Activated CD4-positive, alpha-beta memory T cell treated with anti-CD3 and anti-CD28 coated beads for 36 hours (primary cell): ENCODE results near the gene AACS. TPM values are rescaled to one million over a fixed set of nuclear protein-coding genes. Genes with fewer than 3 reads are reported as not detected.

ENCODE experiments used
- CTCF ChIA-PET: fragments of 350-600 bp; sonication (Branson Sonifier 250); formaldehyde crosslinking; loops from one replicate; lab custom pipeline; 2021; ENCODE audit warnings: antibody characterized with exemption, inconsistent platforms; lab: Charles Lee
- POLR2A ChIA-PET: fragments of 350-600 bp; sonication (Branson Sonifier 250); formaldehyde crosslinking; loops from one replicate; lab custom pipeline; 2021; ENCODE audit warnings: antibody characterized with exemption; lab: Charles Lee
- DNase-seq: peaks from one replicate; pipeline ENCODE4 v3.0.0-alpha.2; 2020
- H3K27ac Mint-ChIP-seq: one replicate; pipeline ENCODE4 v1.8.0; 2021; ENCODE audit warnings: mixed read lengths
- H3K27me3 Mint-ChIP-seq: one replicate; pipeline ENCODE4 v1.8.0; 2021; ENCODE audit warnings: mixed read lengths
- H3K36me3 Mint-ChIP-seq: one replicate; pipeline ENCODE4 v1.8.0; 2021; ENCODE audit warnings: mixed read lengths
- H3K4me1 Mint-ChIP-seq: one replicate; pipeline ENCODE4 v1.8.0; 2021; ENCODE audit warnings: low read depth, mixed read lengths
- H3K4me3 Mint-ChIP-seq: one replicate; pipeline ENCODE4 v1.8.0; 2021; ENCODE audit warnings: mild to moderate bottlenecking, mixed read lengths
- H3K9me3 Mint-ChIP-seq: one replicate; pipeline ENCODE4 v1.8.0; 2021; ENCODE audit warnings: mixed read lengths
- intact Hi-C: fragments of 100-400 bp; cut with micrococcal nuclease; formaldehyde crosslinking; loops from one replicate; pipeline ENCODE4 v1.15.1; 2023
- total RNA-seq, 2 experiments: library from RNA; stranded (reverse); gene quantifications; one replicate each; pipeline ENCODE4 v1.2.3, GENCODE V29; 2021

Gene AACS
- total RNA-seq, 2 experiments from 2014 or later: 17.3 to 17.6 TPM

DNA sequence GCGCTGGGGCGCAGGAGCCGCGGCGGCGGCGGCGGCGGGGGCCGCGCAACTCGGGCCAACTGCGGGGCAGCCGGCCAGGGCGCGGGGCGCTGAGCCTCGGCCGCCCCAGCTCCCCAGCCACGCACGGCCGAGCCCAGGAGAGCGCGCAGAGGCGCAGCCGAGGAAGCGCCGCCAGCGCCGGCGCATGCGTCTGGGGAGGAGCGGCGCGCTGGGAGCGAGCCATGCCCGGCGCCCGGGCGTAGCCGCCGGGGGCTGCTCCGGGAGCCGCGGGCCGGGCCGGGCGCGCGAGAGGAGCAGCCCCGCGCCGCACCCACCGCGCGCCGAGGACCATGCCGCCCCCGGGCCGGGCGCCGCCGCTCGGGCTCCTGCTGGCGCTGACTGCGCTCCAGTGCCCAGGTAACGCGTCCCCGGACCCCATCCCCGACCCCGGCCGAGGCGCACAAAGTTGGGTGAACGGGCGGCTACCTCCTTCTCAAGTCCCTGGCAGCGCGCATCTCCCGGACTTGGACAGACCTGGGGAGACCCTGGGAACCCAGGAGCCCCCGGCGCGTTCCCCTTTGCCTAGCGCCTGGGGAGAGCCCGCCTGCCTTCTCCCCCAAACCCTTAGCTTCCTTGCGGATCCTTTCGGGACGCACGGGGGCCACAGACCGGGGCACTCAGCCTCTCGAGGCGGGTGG lies 121.4 kb downstream of the AACS start:
- no peak for DNase-seq
- Mint-ChIP-seq H3K27ac (no peak overlapping the region), H3K4me1 (peaks cover 3% of the 10 kb centered on the region), H3K27me3 (peaks cover 54% of the 10 kb centered on the region), H3K9me3 (no peaks in the 10 kb centered on the region), H3K4me3 (no peak overlapping the region), H3K36me3 (no peaks in the 10 kb centered on the region)
- ChIA-PET POLR2A (no interaction called here), CTCF (no interaction called here)
- intact Hi-C loops: loop anchor here (5.0 to 10.0 kb wide), 2 partner anchors 146 to 1688 kb away; no protein-coding TSS in a partner anchor

DNA sequence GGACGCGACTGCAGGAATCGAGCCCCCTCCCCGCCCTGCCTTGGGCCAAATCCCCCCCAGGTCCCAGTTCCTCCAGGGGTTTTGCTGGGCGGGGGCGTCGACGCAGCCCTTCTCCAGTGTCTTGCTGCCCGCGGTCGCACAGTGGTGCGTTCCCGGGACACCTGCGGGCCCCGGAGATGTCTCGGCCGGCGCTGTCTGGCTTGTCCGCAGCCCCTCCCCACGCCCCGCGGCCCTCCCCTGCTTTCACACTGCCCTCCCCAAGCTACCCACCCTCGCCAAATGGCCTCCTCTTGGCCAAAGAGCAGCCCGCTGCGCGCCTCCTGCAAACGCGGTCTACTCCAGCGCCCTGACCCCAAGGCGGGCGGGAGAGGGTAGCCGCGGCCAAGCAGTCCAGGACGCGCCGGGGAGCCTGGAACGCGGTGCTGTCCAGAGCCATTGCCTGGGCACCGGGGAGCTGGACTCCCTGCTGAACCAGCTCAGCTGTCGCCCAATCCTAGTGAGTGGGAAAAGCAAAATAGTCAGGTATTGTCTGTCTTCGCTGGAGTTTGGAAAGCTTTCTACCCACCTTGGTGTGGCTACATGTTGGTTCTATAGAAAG lies 122.0 kb downstream of the AACS start:
- ChIA-PET POLR2A (no interaction called here), CTCF (no interaction called here)
- no peak for DNase-seq
- Mint-ChIP-seq H3K9me3 (no peaks in the 10 kb centered on the region), H3K36me3 (no peaks in the 10 kb centered on the region), H3K27me3 (peaks cover 57% of the 10 kb centered on the region), H3K4me1 (peaks cover 3% of the 10 kb centered on the region), H3K4me3 (no peak overlapping the region), H3K27ac (no peak overlapping the region)
- intact Hi-C loops: loop anchor here (5.0 to 10.0 kb wide), 2 partner anchors 145 to 1688 kb away; no protein-coding TSS in a partner anchor

DNA sequence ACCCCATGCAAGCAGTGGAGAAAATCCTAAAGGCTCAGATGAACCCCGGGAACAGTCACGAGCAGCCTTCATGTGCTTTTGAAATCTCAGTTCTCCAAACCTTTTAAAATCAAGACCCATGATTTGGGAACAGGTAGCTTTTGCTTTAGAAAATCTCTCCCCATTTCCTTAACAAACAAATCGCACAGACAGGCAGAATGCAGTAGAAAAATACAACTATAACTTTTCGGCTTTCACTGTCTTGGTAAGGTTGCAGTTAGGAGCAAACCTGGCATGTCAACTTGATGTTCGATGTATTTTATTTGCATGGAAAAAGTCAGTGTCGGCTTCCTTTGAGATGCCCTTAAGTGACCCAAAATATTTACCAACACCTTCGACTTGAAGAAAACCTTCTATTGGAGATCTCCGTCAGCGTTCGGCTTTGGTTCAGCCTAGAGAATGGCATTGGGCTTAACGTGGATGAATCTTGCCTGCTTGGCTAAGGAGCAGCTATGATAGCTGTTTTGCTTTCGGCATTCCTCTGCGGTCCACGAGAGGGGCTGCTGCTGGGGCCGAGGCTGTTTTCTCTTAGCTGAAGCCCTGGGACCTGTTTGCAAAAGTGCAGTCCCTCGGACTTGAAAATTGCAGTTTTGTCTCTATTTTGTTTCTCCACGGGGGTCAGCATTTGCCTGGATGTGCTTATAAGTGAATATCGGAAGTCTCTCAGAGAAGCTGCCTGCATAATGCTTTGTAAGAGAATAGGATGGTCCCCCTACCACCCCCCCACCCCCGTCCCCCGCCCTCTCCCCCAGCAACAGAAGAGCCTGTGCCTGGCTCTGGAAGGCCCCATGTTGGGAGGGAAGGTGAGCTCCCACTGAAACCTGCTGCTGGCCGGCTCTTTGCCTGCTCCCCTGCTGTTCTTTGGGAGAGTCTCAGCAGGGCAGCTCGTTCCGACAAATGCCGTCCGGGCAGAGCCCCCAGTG lies 122.8 kb downstream of the AACS start:
- Mint-ChIP-seq H3K27me3 (peaks cover 57% of the 10 kb centered on the region), H3K9me3 (no peaks in the 10 kb centered on the region), H3K27ac (no peak overlapping the region), H3K4me1 (peaks cover 3% of the 10 kb centered on the region), H3K36me3 (no peaks in the 10 kb centered on the region), H3K4me3 (no peak overlapping the region)
- POLR2A ChIA-PET: no interaction called here
- CTCF ChIA-PET: interaction anchor here (0.5 to 0.7 kb wide), 3 partner anchors 11 to 362 kb away, joined by 3 to 5 read pairs (median 3); no protein-coding TSS in a partner anchor
- intact Hi-C loops: loop anchor here (5.0 to 10.0 kb wide), 2 partner anchors 144 to 1687 kb away; no protein-coding TSS in a partner anchor
- no peak for DNase-seq

DNA sequence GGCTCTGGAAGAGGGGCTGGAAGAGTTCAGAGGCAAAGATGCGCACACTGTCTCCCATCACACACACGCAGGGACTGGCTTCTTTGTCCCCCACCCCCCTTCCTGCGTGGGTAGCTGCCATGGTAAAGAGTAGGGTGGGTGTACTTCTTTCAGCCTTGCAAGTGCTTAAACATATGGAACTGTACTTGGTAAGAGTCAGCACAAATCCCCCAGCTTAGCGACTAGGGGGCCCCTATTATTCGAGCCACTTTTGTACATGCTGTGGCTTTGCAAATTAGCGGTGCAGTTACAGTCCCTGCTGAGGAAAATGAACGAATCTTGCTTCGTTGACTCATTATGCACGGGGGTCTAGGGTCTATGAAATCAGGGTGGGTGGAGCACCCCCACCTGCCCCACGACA lies 123.8 kb downstream of the AACS start:
- Mint-ChIP-seq H3K27ac (no peak overlapping the region), H3K27me3 (peaks cover 55% of the 10 kb centered on the region), H3K36me3 (no peaks in the 10 kb centered on the region), H3K9me3 (no peaks in the 10 kb centered on the region), H3K4me3 (no peak overlapping the region), H3K4me1 (peaks cover 3% of the 10 kb centered on the region)
- DNase-seq: no peak
- ChIA-PET POLR2A (no interaction called here), CTCF (interaction anchor here (0.6 to 0.7 kb wide), 2 partner anchors 12 to 361 kb away, joined by 3 to 5 read pairs; no protein-coding TSS in a partner anchor)
- intact Hi-C loops: loop anchor here (5.0 to 10.0 kb wide), 2 partner anchors 143 to 1686 kb away; no protein-coding TSS in a partner anchor

DNA sequence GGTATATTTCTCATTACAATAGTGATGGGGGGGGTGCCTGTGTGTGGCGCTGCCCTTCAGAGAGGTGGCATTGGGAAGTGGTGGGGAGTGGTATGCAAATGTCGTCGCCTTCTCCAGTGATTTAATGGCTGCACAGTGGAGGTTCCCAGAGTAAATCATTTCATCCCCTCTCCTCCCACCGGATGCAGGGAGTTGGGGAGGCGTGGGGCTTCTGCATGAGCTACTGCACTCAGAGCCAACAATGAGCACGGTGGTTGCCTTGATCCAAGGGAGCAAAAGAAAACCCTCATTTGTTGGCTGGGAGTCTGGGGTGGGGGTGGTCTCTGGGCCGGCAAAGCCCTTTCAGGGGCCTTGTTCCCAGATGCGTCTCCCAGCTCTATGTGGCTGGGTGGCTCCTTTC lies 124.3 kb downstream of the AACS start:
- no peaks in the 10 kb centered on the region for H3K36me3 Mint-ChIP-seq
- no peaks in the 10 kb centered on the region for H3K9me3 Mint-ChIP-seq
- H3K4me3 Mint-ChIP-seq: no peak overlapping the region
- H3K4me1 Mint-ChIP-seq: peaks cover 3% of the 10 kb centered on the region
- intact Hi-C loops: loop anchor here (5.0 to 10.0 kb wide), 2 partner anchors 143 to 1685 kb away; no protein-coding TSS in a partner anchor
- H3K27me3 Mint-ChIP-seq: peaks cover 52% of the 10 kb centered on the region
- CTCF ChIA-PET: no interaction called here
- no peak for DNase-seq
- H3K27ac Mint-ChIP-seq: no peak overlapping the region
- POLR2A ChIA-PET: interaction anchor here (0.6 kb wide), 1 partner anchor 1831 kb away, joined by 7 read pairs; no protein-coding TSS in a partner anchor

DNA sequence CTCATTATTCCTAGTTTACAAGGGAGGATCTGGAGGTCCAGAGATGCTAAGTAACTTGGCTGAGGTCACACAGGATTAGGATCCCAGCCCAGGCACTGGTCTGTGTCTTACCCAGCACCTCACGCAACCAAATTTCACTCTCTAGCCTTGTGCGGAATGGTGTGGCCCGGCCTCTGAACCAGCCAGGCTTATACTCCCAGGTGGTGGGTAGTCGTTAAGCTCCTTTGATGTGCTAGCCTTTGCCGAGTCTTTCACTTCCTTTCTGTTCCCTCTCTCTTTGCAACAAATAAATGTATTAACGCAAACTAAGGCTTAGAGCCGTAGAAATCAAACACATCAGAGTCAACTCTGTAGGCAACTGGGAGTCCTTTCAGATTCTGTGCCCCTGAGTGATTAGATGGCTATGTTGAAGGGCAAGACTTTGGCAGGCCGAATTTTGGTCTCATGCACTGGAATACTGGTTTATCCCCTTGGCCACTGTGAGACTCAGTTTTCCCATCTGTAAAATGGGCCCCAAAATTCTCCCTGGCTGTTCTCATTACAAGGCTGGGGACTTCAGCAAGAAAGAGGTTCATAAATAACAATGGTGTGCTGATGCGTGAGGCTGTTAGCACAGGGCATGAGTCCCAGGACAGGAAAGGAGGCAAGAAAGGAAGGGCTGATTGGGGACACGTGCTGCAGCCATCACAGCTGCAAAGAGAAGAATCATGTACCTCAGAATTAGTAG lies 126.3 kb downstream of the AACS start:
- H3K27me3 Mint-ChIP-seq: peaks cover 49% of the 10 kb centered on the region
- DNase-seq: no peak
- CTCF ChIA-PET: no interaction called here

DNA sequence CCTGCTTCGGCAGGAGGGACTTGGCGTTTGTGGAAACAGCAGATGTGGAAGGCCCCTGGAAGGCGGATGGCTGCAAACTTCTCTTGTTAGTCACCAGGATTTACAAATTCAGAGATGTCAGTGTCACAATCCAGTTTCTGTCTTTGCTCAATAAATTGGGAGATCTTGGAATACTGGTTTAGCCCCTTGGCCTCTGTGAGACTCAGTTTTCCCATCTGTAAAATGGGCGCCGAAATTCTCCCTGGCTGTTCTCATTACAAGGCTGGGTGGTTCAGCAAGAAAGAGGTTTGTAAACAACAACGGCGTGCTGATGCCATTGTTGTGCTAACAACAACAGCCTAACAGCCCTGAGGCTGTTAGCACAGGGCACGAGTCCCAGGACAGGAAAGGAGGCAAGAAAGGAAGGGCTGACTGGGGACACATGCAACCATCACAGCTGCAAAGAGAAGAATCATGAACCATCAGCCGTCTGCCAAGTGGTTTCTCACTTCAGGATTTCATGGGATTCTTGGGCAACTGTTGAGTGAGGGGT lies 127.5 kb downstream of the AACS start:
- Mint-ChIP-seq H3K27me3 (peaks cover 47% of the 10 kb centered on the region), H3K27ac (no peak overlapping the region), H3K9me3 (no peaks in the 10 kb centered on the region), H3K4me1 (no peaks in the 10 kb centered on the region), H3K4me3 (no peak overlapping the region), H3K36me3 (no peaks in the 10 kb centered on the region)
- POLR2A ChIA-PET: no interaction called here
- no peak for DNase-seq
- CTCF ChIA-PET: interaction anchor here (1.4 kb wide), 1 partner anchor 10 kb away, joined by 6 read pairs; no protein-coding TSS in a partner anchor
- intact Hi-C loops: no loop called here

More for the DNA sequence above, 126.3 kb downstream of the AACS start:
- intact Hi-C loops: no loop called here
- Mint-ChIP-seq H3K9me3 (no peaks in the 10 kb centered on the region), H3K4me3 (no peak overlapping the region), H3K4me1 (no peaks in the 10 kb centered on the region), H3K27ac (no peak overlapping the region), H3K36me3 (no peaks in the 10 kb centered on the region)
- POLR2A ChIA-PET: no interaction called here

Other genes with a start within 250 kb of the AACS start
- 10 to 100 TPM; 11.4 to 12.8 TPM for gene SCARB1, start 201.6 kb upstream of the AACS start, total RNA-seq
- 100 to 1,000 TPM; 940 to 950 TPM for gene UBC, start 150.8 kb upstream of the AACS start, total RNA-seq
- 10 to 100 TPM; 23.6 to 25.3 TPM for gene DHX37, start 76.3 kb upstream of the AACS start, total RNA-seq
- gene BRI3BP, start 71.8 kb upstream of the AACS start, total RNA-seq: 10 to 100 TPM; 24.1 to 24.9 TPM
- gene TMEM132B, start 121.0 kb downstream of the AACS start, total RNA-seq: not detected